NCI-H226 (cell line): ENCODE results near the gene TAF11L13.
"Not testable (repeated sequence)": the region's sequence is repeated elsewhere in the genome, so short reads cannot be mapped to it uniquely, and the experiment has no call there.

Source experiments
- DNase-seq: peaks from one replicate; pipeline ENCODE4 v3.0.0-alpha.2; 2015

The TAF11L13 gene

GRCh38 chr5:17631788-17632187 lies at the start of gene TAF11L13:
Gene TAF11L13 (plus strand): TSS chr5:17632088.
- DNase-seq = not testable (repeated sequence)

DNA sequence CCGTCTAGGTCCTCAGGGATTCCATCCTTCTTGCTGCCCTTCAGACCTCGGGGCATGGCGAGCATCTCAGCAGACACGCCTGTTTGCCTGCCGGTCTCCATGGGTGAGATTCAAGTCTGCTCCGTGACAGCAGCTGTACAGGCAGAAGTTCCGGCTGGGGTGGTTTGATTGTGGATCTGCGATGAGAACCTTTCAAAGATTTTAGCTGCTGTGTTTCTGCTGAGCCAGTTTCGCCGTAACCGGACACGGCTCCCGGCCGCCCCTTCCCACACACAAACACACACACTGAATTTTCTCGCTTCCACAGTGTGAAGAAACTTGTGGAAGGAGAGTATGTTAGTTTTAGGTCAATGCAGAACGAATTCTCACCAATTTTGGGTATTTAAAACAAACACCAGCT lies 46.2 kb upstream of the TAF11L13 start, which contains the start of gene TAF11L7:
Gene TAF11L7 (minus strand): TSS at position 101 of the 400 bp plus-strand sequence.
- not testable (repeated sequence) for DNase-seq

- not testable (repeated sequence) for DNase-seq
These were observed 41.0 kb upstream of the TAF11L13 start, which contains the start of gene TAF11L8 for GRCh38 chr5:17590860-17591259. Gene TAF11L8 (minus strand): TSS chr5:17590960.

DNA sequence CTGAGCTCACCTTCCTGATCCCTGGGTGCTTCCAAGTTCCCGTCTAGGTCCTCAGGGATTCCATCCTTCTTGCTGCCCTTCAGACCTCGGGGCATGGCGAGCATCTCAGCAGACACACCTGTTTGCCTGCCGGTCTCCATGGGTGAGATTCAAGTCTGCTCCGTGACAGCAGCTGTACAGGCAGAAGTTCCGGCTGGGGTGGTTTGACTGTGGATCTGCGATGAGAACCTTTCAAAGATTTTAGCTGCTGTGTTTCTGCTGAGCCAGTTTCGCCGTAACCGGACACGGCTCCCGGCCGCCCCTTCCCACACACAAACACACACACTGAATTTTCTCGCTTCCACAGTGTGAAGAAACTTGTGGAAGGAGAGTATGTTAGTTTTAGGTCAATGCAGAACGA lies 37.6 kb upstream of the TAF11L13 start, which contains the start of gene TAF11L9:
Gene TAF11L9 (minus strand): TSS at position 140 of the 400 bp plus-strand sequence.
- DNase-seq = not testable (repeated sequence)

DNA sequence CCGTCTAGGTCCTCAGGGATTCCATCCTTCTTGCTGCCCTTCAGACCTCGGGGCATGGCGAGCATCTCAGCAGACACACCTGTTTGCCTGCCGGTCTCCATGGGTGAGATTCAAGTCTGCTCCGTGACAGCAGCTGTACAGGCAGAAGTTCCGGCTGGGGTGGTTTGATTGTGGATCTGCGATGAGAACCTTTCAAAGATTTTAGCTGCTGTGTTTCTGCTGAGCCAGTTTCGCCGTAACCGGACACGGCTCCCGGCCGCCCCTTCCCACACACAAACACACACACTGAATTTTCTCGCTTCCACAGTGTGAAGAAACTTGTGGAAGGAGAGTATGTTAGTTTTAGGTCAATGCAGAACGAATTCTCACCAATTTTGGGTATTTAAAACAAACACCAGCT lies 34.2 kb upstream of the TAF11L13 start, which contains the start of gene TAF11L10:
Gene TAF11L10 (minus strand): TSS at position 101 of the 400 bp plus-strand sequence.
- DNase-seq = not testable (repeated sequence)

GRCh38 chr5:17603880-17604279 lies 28.0 kb upstream of the TAF11L13 start, which contains the start of gene TAF11L11:
Gene TAF11L11 (plus strand): TSS chr5:17604183.
- DNase-seq = not testable (repeated sequence)

- DNase-seq = no peak
These were observed 26.9 kb upstream of the TAF11L13 start for GRCh38 chr5:17604951-17605350.

DNA sequence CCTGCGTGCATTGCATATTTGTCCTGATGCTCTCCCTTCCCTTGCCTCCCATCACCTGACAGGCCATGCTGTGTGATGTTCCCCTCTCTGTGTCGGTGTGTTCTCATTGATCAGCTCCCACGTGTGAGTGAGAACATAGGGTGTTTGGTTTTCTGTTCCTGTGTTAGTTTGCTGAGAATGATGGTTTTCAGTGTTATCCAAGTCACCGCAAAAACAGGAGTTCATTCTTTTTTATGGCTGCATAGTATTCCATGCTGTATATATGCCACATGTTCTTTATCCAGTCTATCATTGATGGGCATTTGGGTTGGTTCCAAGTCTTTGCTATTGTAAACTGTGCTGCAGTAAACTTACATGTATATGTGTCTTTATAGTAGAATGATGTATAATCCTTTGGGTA lies 24.4 kb upstream of the TAF11L13 start:
- DNase-seq = not testable (repeated sequence)

DNA sequence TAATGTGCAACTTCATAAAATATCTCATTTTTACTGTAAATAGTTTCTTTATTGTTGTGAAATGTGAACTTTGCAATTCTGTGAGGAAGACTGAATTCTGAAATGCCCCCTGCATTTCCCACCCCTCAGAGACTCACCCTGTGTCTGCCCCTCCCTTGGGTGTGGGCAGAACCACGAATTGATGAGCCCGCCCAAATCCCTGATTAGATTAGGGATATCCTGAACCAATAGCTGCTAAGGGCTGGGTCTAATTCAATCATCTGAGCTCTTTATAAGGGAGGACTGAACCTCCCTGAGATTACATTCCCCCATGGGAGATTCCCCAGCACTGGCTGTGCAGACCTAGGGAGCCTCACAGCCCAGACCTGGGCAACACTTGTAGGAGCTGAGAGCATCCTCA lies 21.8 kb upstream of the TAF11L13 start, which contains the start of gene TAF11L12:
Gene TAF11L12 (plus strand): TSS at position 301 of the 400 bp plus-strand sequence.
- not testable (repeated sequence) for DNase-seq

DNA sequence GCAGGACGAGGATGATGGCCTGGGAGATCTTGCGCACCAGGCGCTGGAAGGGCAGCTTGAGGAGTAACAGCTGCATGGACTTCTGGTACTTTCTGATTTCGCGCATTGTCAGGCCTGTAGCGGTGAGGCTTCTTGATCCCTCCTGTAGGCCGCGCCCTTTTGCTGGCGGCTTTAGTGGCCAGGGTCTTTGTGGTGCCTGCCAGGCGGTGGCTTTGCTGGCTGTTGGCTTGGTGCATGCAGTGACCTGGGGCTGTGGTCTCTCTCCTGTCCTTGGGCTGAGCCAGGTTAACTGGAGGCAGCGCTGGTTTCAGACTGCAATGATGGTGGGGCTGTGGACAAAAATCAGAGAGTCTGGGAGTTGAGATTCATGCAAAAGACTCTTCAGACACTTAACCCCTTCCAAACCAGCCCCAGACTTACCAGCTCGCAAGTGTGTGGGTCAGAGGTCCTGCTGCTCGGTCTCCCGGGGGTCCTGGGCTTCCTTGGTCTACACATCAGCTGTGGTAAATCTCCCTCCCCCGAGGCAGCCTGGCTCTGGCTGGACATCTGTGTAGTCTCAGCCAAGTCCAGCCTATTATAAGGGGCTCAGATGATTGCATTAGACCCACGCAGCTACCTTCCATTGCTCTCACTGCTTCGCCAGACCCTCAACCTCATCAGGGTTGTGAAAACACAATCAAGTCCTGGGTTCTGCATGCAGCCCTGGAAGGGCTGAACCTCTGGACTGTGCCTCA lies 16.8 kb upstream of the TAF11L13 start:
- no peak for DNase-seq

- no peak for DNase-seq
These were observed 12.5 kb upstream of the TAF11L13 start for GRCh38 chr5:17619354-17619753.

DNA sequence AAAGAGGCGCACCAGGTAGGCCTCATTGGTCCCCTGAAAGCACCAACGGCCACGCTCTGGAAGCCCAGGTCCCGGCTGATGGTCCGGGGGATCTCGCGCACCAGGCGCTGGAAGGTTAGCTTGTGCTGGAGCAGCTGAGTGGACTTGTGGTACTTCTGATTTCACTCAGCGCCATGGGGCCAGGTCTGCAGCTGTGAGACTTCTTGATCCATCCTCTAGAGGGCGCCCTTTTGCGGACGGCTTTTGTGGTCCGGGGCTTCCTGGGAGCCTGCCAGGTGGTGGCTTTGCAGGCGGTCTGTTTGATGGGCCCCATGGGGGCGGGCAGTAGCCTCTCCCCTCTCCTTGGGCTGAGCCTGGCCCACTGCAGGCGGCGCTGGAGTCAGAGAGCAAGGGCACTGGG lies 11.3 kb upstream of the TAF11L13 start:
- no peak for DNase-seq

- no peak for DNase-seq
These were observed 6.2 kb upstream of the TAF11L13 start for GRCh38 chr5:17625686-17626085.

GRCh38 chr5:17634160-17634559 lies 2.3 kb downstream of the TAF11L13 start, which contains the start of gene TAF11L14:
Gene TAF11L14 (plus strand): TSS chr5:17634460.
- no peak for DNase-seq

- not testable (repeated sequence) for DNase-seq
These were observed 17.3 kb downstream of the TAF11L13 start for GRCh38 chr5:17649232-17649631.

GRCh38 chr5:17655201-17655759 lies 23.4 kb downstream of the TAF11L13 start:
- DNase-seq = not testable (repeated sequence)

- DNase-seq = no peak
These were observed 24.0 kb downstream of the TAF11L13 start for GRCh38 chr5:17655921-17656320.

DNA sequence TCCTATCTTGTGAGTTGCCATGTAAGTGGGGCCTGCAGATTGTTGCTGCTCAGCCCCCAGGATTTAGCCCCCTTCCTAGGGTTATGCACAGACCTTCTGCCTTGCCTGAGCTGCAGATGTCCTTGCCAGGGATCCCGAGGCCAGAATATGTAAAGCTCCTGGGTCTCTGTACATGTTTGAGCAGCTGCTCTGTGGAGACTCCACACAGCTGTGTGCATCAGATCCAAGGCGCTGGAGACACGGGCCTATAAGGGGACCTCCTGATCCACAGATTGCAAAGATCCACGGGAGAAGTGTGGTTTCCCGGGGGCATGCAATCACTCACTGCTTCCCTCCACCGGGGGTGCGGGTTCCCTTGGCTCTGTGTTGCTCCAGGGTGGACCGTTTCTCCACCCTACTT lies 31.3 kb downstream of the TAF11L13 start:
- no peak for DNase-seq

GRCh38 chr5:17665836-17666235 lies 33.9 kb downstream of the TAF11L13 start:
- no peak for DNase-seq

GRCh38 chr5:17666726-17667235 lies 34.9 kb downstream of the TAF11L13 start:
- DNase-seq = no peak

DNA sequence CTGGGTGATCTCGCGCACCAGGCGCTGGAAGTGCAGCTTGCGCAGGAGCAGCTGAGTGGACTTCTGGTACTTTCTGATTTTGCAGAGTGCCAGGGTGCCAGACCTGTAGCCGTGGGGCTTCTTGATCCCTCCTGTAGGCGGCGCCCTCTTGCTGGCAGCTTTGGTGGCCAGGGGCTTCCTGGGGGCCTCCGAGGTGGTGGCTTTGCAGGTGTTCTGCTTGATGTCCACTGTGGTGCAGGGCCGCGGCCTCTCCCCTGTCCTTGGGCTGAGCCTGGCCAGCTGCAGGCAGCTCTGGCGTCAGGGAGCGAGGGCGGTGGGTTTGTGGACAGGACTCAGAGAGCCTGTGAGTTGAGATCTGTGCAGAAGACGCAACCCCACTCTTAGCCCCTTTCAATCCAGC lies 38.5 kb downstream of the TAF11L13 start:
- DNase-seq = no peak

- DNase-seq = no peak
These were observed 47.0 kb downstream of the TAF11L13 start for GRCh38 chr5:17678751-17679324.

DNA sequence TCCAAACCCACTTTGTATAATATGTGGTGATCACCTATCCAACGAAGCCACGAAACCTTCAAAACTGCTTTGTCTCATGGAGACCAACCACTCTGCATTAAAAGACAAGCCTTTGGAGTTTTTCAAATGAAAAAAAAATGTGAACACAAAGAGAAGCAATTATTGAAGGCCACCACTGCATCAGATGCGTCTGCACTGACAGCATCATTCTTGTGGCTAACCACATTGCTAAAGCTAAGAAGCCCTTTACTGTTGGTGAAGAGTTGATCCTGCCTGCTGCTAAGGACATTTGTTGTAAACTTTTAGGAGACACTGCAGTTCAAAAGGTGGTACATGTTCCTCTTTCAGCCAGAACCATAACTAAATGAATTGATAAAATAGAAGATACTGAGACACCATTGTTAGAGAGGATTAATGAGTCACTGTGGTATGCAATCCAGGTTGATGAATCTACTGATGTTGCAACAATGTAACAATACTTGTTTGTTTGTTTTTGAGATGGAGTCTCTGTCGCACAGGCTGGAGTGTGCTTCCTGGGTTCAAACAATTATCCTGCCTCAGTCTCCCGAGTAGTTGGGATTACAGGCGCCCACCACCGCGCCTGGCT lies 47.8 kb downstream of the TAF11L13 start:
- DNase-seq = no peak
